Keratinocyte (primary cell): Measurements from ENCODE around the gene ALKAL2. TPM values are rescaled to one million over a fixed set of nuclear protein-coding genes. Genes with fewer than 3 reads are reported as not detected.

Experiments used
- DNase-seq: peaks from one replicate; pipeline ENCODE4 v3.0.0-alpha.2; 2011; ENCODE audit warnings: low read depth, missing footprints, low spot score
- FAIRE-seq: peaks from 2 replicates; lab custom pipeline; 2011; peaks lifted over from hg19 to GRCh38; lab: Jason Lieb, UNC
- H2AFZ ChIP-seq: 2 replicates; pipeline ENCODE4 v1.6.0; 2012; ENCODE audit warnings: low read length, control low read depth, inconsistent platforms; ENCODE audit not compliant: control insufficient read depth
- H3K27ac ChIP-seq: 2 replicates; pipeline ENCODE4 v1.5.1; 2011; ENCODE audit warnings: low read length; ENCODE audit not compliant: control insufficient read depth, insufficient read depth
- H3K27me3 ChIP-seq: 3 replicates; pipeline ENCODE4 v1.6.0; 2011; ENCODE audit warnings: low read length; ENCODE audit not compliant: control insufficient read depth, insufficient read depth; ENCODE audit errors: extremely low read depth
- H3K36me3 ChIP-seq, 2 experiments: 2 replicates in 1 of 2; 3 replicates in 1 of 2; pipeline ENCODE4 v1.5.1; 2011; ENCODE audit warnings: low read length in 2 of 2, mild to moderate bottlenecking in 1 of 2; ENCODE audit not compliant: control insufficient read depth in 2 of 2, insufficient read depth in 2 of 2; ENCODE audit errors: extremely low read depth in 1 of 2
- H3K4me1 ChIP-seq: 3 replicates; pipeline ENCODE4 v1.5.1; 2011; ENCODE audit warnings: low read length; ENCODE audit not compliant: control insufficient read depth, insufficient read depth; ENCODE audit errors: extremely low read depth
- H3K4me2 ChIP-seq: 3 replicates; pipeline ENCODE4 v1.6.0; 2011; ENCODE audit warnings: low read depth, low read length; ENCODE audit not compliant: control insufficient read depth, insufficient read depth; ENCODE audit errors: extremely low read depth
- H3K4me3 ChIP-seq, 3 experiments: fragments of 200-600 bp in 1 of 3; sonication (generic) in 1 of 3; 2 replicates in 2 of 3; 3 replicates in 1 of 3; pipeline ENCODE4 v1.5.1; 2011 to 2016; ENCODE audit warnings: low read length in 3 of 3, mild to moderate bottlenecking in 3 of 3, control low read depth in 2 of 3, inconsistent platforms in 1 of 3, low read depth in 1 of 3, mixed read lengths in 1 of 3, mixed run types in 1 of 3, moderate library complexity in 1 of 3; ENCODE audit not compliant: control insufficient read depth in 2 of 3, insufficient read depth in 2 of 3; ENCODE audit errors: extremely low read depth in 1 of 3
- H3K79me2 ChIP-seq: 2 replicates; pipeline ENCODE4 v1.6.0; 2012; ENCODE audit warnings: low read length; ENCODE audit not compliant: control insufficient read depth, insufficient read depth
- H3K9ac ChIP-seq: 3 replicates; pipeline ENCODE4 v1.6.0; 2011; ENCODE audit warnings: low read length; ENCODE audit not compliant: control insufficient read depth, insufficient read depth; ENCODE audit errors: extremely low read depth
- H3K9me1 ChIP-seq: 3 replicates; pipeline ENCODE4 v1.6.0; 2011; ENCODE audit warnings: low read length; ENCODE audit not compliant: control insufficient read depth, insufficient read depth; ENCODE audit errors: extremely low read depth
- H3K9me3 ChIP-seq: 2 replicates; pipeline ENCODE4 v1.5.1; 2012; ENCODE audit warnings: low read depth, low read length; ENCODE audit not compliant: control insufficient read depth
- H4K20me1 ChIP-seq: 3 replicates; pipeline ENCODE4 v1.6.0; 2011; ENCODE audit warnings: low read length; ENCODE audit not compliant: control insufficient read depth, insufficient read depth; ENCODE audit errors: extremely low read depth
- CTCF ChIP-seq, 3 experiments: IDR thresholded peaks in 1 of 3; conservative IDR thresholded peaks in 1 of 3; optimal IDR thresholded peaks in 1 of 3; 2 replicates in 2 of 3; 3 replicates in 1 of 3; pipeline versions ENCODE3 to v1.5.1; 2011; ENCODE audit warnings: low read length in 3 of 3, mild to moderate bottlenecking in 3 of 3, moderate library complexity in 2 of 3, control low read depth in 1 of 3, inconsistent platforms in 1 of 3; ENCODE audit not compliant: insufficient read depth in 2 of 3; ENCODE audit errors: extremely low read depth in 1 of 3
- EZH2 ChIP-seq: IDR thresholded peaks from one replicate; pipeline ENCODE4 v1.6.1; 2012; ENCODE audit warnings: inconsistent platforms, mild to moderate bottlenecking, low read length, moderate library complexity
- dilution Hi-C: fragments of 300-500 bp; cut with MboI; formaldehyde crosslinking; loops from one replicate; pipeline ENCODE4 v1.7.0; 2020; ENCODE audit warnings: low sequenced_read_pairs; ENCODE audit not compliant: extremely low pct_ligation_motif_present
- polyA plus RNA-seq, 5 experiments: library from polyadenylated mRNA; depleted of rRNA in 3 of 5; stranded (reverse) in 3 of 5; stranded (forward) in 1 of 5; unstranded in 1 of 5; fragments of >200 nt; gene quantifications; 1 replicate in 1 of 5; 2 replicates in 3 of 5; 3 replicates in 1 of 5; pipeline versions ENCODE4 v1.2.1 to v1.2.3, GENCODE V29; 2011 to 2012; ENCODE audit warnings: missing spikeins in 2 of 5, low read depth in 1 of 5, low replicate concordance in 1 of 5

The ALKAL2 gene
- polyA plus RNA-seq, 1 donor (not counting 4 experiments of a cell fraction or from before 2014, with no cell fraction given): not detected

- no peaks in the 10 kb centered on the region for H3K9me1 ChIP-seq
- H3K79me2 ChIP-seq: no peaks in the 10 kb centered on the region
- no peaks in the 10 kb centered on the region for H3K9me3 ChIP-seq
- H3K27ac ChIP-seq: no peak overlapping the region
- no peak overlapping the region for H2AFZ ChIP-seq
- H3K4me1 ChIP-seq: no peaks in the 10 kb centered on the region
- H3K9ac ChIP-seq: no peak overlapping the region
- DNase-seq (no peak), FAIRE-seq (no peak)
- dilution Hi-C loops: no loop called here
- H3K36me3 ChIP-seq: peaks cover 1 to 9% of the 10 kb centered on the region in 2 experiments
- H3K27me3 ChIP-seq: no peaks in the 10 kb centered on the region
- no peak overlapping the region for H3K4me2 ChIP-seq
- H3K4me3 ChIP-seq: no peak overlapping the region
- H4K20me1 ChIP-seq: no peaks in the 10 kb centered on the region
- TF ChIP-seq CTCF (optimal IDR thresholded peaks at IDR 0.05 in 1 of 3, IDR thresholded peaks at IDR 0.05 in 1 of 3, conservative IDR thresholded peaks at IDR 0.05 in 1 of 3; ENCODE audit: extremely low read depth in 1 of 3, insufficient read depth in 2 of 3, low read length in 3 of 3) (no peak), EZH2 (no peak)
Measured at GRCh38 chr2:249538-250042, 38.3 kb downstream of the ALKAL2 start.

DNA sequence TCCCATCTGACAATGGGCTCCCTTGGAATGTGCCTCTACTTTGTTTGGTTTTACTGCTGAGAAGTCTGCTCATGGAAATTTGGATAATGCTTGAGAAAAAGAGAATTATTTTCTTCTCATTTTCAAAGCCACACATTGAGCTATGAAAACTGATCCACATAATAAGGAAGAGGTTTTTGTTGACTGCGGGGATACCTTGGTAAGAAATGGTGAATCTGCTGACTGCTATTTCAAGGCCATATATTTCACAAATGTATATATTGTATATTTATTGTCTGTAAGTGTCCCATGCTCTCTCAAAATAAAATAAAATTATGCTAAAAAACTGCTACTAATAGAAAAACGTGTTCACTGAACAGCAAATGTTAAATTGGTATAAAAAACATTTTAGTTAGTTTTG, 39.2 kb downstream of the ALKAL2 start:
- Histone ChIP-seq H3K36me3 (peaks cover 4 to 11% of the 10 kb centered on the region in 2 experiments), H3K9ac (no peak overlapping the region), H3K4me1 (no peaks in the 10 kb centered on the region), H3K4me3 (no peak overlapping the region), H3K27me3 (no peaks in the 10 kb centered on the region), H2AFZ (no peak overlapping the region), H4K20me1 (no peaks in the 10 kb centered on the region), H3K9me3 (no peaks in the 10 kb centered on the region), H3K79me2 (no peaks in the 10 kb centered on the region), H3K4me2 (no peak overlapping the region), H3K9me1 (no peaks in the 10 kb centered on the region), H3K27ac (no peak overlapping the region)
- dilution Hi-C loops: no loop called here
- DNase-seq: no peak
- FAIRE-seq: no peak
- TF ChIP-seq EZH2: no peak
